Naive thymus-derived CD4-positive, alpha-beta T cell (primary cell): ENCODE measurements around the gene HOXA3. TPM values are rescaled to one million over a fixed set of nuclear protein-coding genes. Genes with fewer than 3 reads are reported as not detected.

ENCODE experiments used
- ATAC-seq: fragments of 150-1000 bp; cut with Tn5 transposase; 2 replicates; pipeline ENCODE4 v1.10.0; 2021; ENCODE audit warnings: mild to moderate bottlenecking, moderate library complexity
- CTCF ChIA-PET: fragments of 350-600 bp; sonication (Branson Sonifier 250); formaldehyde crosslinking; loops from one replicate; lab custom pipeline; 2021; ENCODE audit warnings: antibody characterized with exemption; lab: Charles Lee
- POLR2A ChIA-PET: fragments of 350-600 bp; sonication (Branson Sonifier 250); formaldehyde crosslinking; loops from one replicate; lab custom pipeline; 2021; ENCODE audit warnings: antibody characterized with exemption, inconsistent platforms; lab: Charles Lee
- DNase-seq, 9 donors: peaks; one replicate each; pipeline versions ENCODE4 v3.0.0 to v3.0.0-alpha.2; 2020 to 2022; ENCODE audit warnings: mixed read lengths in 1 of 9
- H3K27ac ChIP-seq: one replicate; pipeline ENCODE4 v1.7.0; 2013; ENCODE audit warnings: mild to moderate bottlenecking, low read depth, low read length, moderate library complexity
- H3K27me3 ChIP-seq, 2 donors: one replicate each; pipeline ENCODE4 v1.7.0; 2013; ENCODE audit warnings: low read length in 2 of 2, mild to moderate bottlenecking in 2 of 2, moderate library complexity in 2 of 2; ENCODE audit not compliant: control insufficient read depth in 2 of 2, insufficient read depth in 2 of 2
- H3K36me3 ChIP-seq, 3 experiments: 1 replicate in 2 of 3; 2 replicates in 1 of 3; pipeline ENCODE4 v1.7.0; 2013; ENCODE audit warnings: low read length in 3 of 3, mild to moderate bottlenecking in 3 of 3, moderate library complexity in 1 of 3; ENCODE audit not compliant: insufficient read depth in 3 of 3, control insufficient read depth in 2 of 3
- H3K4me1 ChIP-seq, 2 donors: one replicate each; pipeline ENCODE4 v1.7.0; 2013; ENCODE audit warnings: low read length in 2 of 2, mild to moderate bottlenecking in 2 of 2, moderate library complexity in 1 of 2; ENCODE audit not compliant: control insufficient read depth in 2 of 2, insufficient read depth in 2 of 2
- H3K4me3 ChIP-seq: 2 replicates; pipeline ENCODE4 v1.7.0; 2013; ENCODE audit warnings: mild to moderate bottlenecking, low read length
- H3K9me3 ChIP-seq, 3 experiments: 1 replicate in 2 of 3; 2 replicates in 1 of 3; pipeline ENCODE4 v1.7.0; 2013; ENCODE audit warnings: low read length in 3 of 3; ENCODE audit not compliant: control insufficient read depth in 2 of 3
- H3K27ac Mint-ChIP-seq, 9 donors: one replicate each; pipeline ENCODE4 v1.8.0; 2020 to 2022; ENCODE audit warnings: mixed read lengths in 9 of 9, mild to moderate bottlenecking in 8 of 9, moderate library complexity in 5 of 9, inconsistent platforms in 2 of 9
- H3K27me3 Mint-ChIP-seq, 5 donors: one replicate each; pipeline ENCODE4 v1.8.0; 2021 to 2022; ENCODE audit warnings: mixed read lengths in 5 of 5, mild to moderate bottlenecking in 1 of 5
- H3K36me3 Mint-ChIP-seq, 5 donors: one replicate each; pipeline ENCODE4 v1.8.0; 2020 to 2022; ENCODE audit warnings: mixed read lengths in 5 of 5, mild to moderate bottlenecking in 3 of 5, inconsistent platforms in 1 of 5
- H3K4me1 Mint-ChIP-seq, 7 donors: one replicate each; pipeline ENCODE4 v1.8.0; 2020 to 2022; ENCODE audit warnings: mixed read lengths in 7 of 7, mild to moderate bottlenecking in 3 of 7, inconsistent platforms in 1 of 7
- H3K4me3 Mint-ChIP-seq, 10 donors: one replicate each; pipeline ENCODE4 v1.8.0; 2020 to 2022; ENCODE audit warnings: mild to moderate bottlenecking in 10 of 10, mixed read lengths in 10 of 10, moderate library complexity in 6 of 10, inconsistent platforms in 2 of 10
- H3K9me3 Mint-ChIP-seq, 11 donors: one replicate each; pipeline ENCODE4 v1.8.0; 2020 to 2022; ENCODE audit warnings: mixed read lengths in 11 of 11, mild to moderate bottlenecking in 4 of 11, inconsistent platforms in 1 of 11, moderate library complexity in 1 of 11
- intact Hi-C, 2 donors: fragments of 100-400 bp; cut with micrococcal nuclease; formaldehyde crosslinking; loops; one replicate each; pipeline ENCODE4 v1.15.1; 2023
- polyA plus RNA-seq, 2 donors: library from polyadenylated mRNA; unstranded; fragments of 300-500 nt; fragmentation: Illumina TruSeq; gene quantifications; one replicate each; pipeline ENCODE4 v1.2.3, GENCODE V29; 2021
- total RNA-seq, 6 experiments: library from RNA in 5 of 6; stranded (reverse) in 5 of 6; gene quantifications; 1 replicate in 5 of 6; 2 replicates in 1 of 6; pipeline ENCODE4 v1.2.3 and lab custom pipeline; 2021 to 2026

HOXA3 gene
- total and polyA plus RNA-seq, 7 experiments from 2014 or later: 0.12 TPM; not detected in 6

GRCh38 chr7:27119412-27119911 is 32.9 kb downstream of the HOXA3 start:
- POLR2A ChIA-PET: no interaction called here

DNA sequence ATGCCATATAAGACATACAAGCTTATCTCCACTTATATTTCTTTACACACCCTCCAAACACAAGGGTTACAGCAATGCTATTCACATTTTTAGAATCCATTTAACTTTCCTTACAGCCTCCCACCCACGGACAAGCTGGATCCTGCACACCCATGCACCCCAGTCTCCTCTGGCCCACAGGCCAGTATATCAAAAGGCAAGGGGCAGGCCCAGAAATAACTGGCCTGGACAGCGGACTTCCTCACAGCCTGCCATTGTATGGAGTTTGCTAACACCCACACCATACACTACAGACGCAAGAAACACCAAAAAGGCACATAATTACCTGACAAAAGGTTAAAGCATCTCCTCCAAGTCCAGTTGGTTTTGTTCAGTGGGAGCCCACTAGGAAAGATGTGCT is 33.8 kb downstream of the HOXA3 start:
- ChIA-PET POLR2A (no interaction called here), CTCF (no interaction called here)
- H3K27me3 ChIP-seq: no peaks in the 10 kb centered on the region
- Mint-ChIP-seq H3K9me3 (no peaks in the 10 kb centered on the region), H3K4me3 (no peak overlapping the region), H3K4me1 (no peaks in the 10 kb centered on the region), H3K36me3 (no peaks in the 10 kb centered on the region), H3K27me3 (peaks cover 0 to 15% (median 8%) of the 10 kb centered on the region in 5 donors), H3K27ac (no peak overlapping the region)
- H3K9me3 ChIP-seq: no peaks in the 10 kb centered on the region
- DNase-seq (no peak), ATAC-seq (no peak)
- no peak overlapping the region for H3K27ac ChIP-seq
- H3K36me3 ChIP-seq: no peaks in the 10 kb centered on the region
- intact Hi-C loops: no loop called here
- no peak overlapping the region for H3K4me3 ChIP-seq
- no peaks in the 10 kb centered on the region for H3K4me1 ChIP-seq

More at GRCh38 chr7:27119412-27119911, 32.9 kb downstream of the HOXA3 start:
- Mint-ChIP-seq H3K4me1 (no peaks in the 10 kb centered on the region), H3K36me3 (no peaks in the 10 kb centered on the region), H3K4me3 (no peak overlapping the region), H3K27ac (no peak overlapping the region), H3K27me3 (peaks cover 1 to 21% (median 14%) of the 10 kb centered on the region in 5 donors), H3K9me3 (no peaks in the 10 kb centered on the region)
- Histone ChIP-seq H3K4me3 (no peak overlapping the region), H3K36me3 (no peaks in the 10 kb centered on the region), H3K9me3 (no peaks in the 10 kb centered on the region), H3K27ac (no peak overlapping the region), H3K27me3 (no peaks in the 10 kb centered on the region), H3K4me1 (no peaks in the 10 kb centered on the region)
- DNase-seq (no peak), ATAC-seq (no peak)
- CTCF ChIA-PET: no interaction called here
- intact Hi-C loops: no loop called here

- H3K36me3 Mint-ChIP-seq: no peaks in the 10 kb centered on the region
- no peak for ATAC-seq
- no peak for DNase-seq
- POLR2A ChIA-PET: no interaction called here
- H3K27ac ChIP-seq: no peak overlapping the region
- H3K27ac Mint-ChIP-seq: no peak overlapping the region
- H3K4me1 Mint-ChIP-seq: no peaks in the 10 kb centered on the region
- H3K4me1 ChIP-seq: no peaks in the 10 kb centered on the region
- no peaks in the 10 kb centered on the region for H3K36me3 ChIP-seq
- no peak overlapping the region for H3K4me3 ChIP-seq
- CTCF ChIA-PET: no interaction called here
- H3K27me3 ChIP-seq: no peaks in the 10 kb centered on the region
- H3K27me3 Mint-ChIP-seq: peaks cover 0 to 15% (median 4%) of the 10 kb centered on the region in 5 donors
- H3K9me3 Mint-ChIP-seq: no peaks in the 10 kb centered on the region
- no peaks in the 10 kb centered on the region for H3K9me3 ChIP-seq
- intact Hi-C loops: no loop called here
- no peak overlapping the region for H3K4me3 Mint-ChIP-seq
These were observed 34.4 kb downstream of the HOXA3 start for GRCh38 chr7:27117887-27118491.

- no peaks in the 10 kb centered on the region for H3K4me1 Mint-ChIP-seq
- ATAC-seq: no peak
- no peaks in the 10 kb centered on the region for H3K36me3 Mint-ChIP-seq
- H3K36me3 ChIP-seq: no peaks in the 10 kb centered on the region
- no peak for DNase-seq
- no peaks in the 10 kb centered on the region for H3K9me3 ChIP-seq
- H3K27me3 Mint-ChIP-seq: peaks cover 0 to 17% (median 4%) of the 10 kb centered on the region in 5 donors
- ChIA-PET POLR2A (interaction anchor here (0.5 kb wide), 1 partner anchor 1172 kb away, joined by 3 read pairs; no protein-coding TSS in a partner anchor), CTCF (no interaction called here)
- no peak overlapping the region for H3K27ac ChIP-seq
- no peak overlapping the region for H3K4me3 ChIP-seq
- H3K9me3 Mint-ChIP-seq: no peaks in the 10 kb centered on the region
- no peak overlapping the region for H3K4me3 Mint-ChIP-seq
- no peaks in the 10 kb centered on the region for H3K27me3 ChIP-seq
- no peak overlapping the region for H3K27ac Mint-ChIP-seq
- intact Hi-C loops: no loop called here
- H3K4me1 ChIP-seq: no peaks in the 10 kb centered on the region
These were observed 35.2 kb downstream of the HOXA3 start for GRCh38 chr7:27116962-27117886.

DNA sequence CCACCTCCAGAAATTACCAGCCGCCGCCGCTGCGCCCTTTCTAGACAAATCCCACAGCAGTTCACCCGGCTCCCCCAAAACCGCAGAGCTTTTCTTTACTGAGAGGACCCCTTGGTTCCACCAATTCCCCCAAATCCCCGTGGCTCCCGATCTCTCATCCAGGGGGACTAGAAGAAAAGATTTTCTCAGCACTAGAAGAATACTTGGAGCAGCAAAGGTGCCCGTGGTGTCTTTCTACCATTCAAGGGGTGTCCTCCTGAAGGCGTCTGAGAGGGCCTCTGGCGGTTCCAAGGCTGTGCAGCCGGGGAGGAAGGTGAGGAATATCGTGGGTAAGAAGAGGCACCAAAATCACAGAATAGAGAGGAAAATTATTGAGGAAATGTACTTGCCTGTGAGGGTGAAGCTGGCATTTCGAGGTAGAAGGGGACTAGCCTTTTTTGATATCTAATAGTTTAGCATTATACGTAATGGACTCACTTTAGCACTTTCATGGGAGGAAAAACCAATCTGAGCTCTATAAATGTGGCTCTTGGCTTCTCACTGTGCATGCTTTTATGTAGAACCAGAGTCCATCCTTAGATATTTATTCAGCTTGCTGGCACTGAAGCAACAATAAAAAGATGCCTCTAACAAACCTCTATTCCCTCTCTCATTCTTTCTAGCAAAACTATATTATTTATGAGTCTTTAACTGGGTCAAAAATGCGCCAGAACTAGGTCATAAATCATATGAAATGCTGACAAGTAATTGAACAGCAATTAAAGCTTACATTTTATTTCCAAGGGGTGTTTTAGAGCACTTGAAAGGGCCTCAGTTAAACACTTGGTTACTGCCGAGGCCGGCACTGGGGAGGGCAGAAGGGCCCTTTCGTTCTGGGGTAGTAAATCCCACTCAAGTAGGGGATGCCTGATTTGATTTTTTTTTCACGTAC is 36.1 kb downstream of the HOXA3 start:
- DNase-seq: no peak
- H3K27ac Mint-ChIP-seq: no peak overlapping the region
- H3K27ac ChIP-seq: no peak overlapping the region
- H3K36me3 ChIP-seq: no peaks in the 10 kb centered on the region
- ATAC-seq: no peak
- no peaks in the 10 kb centered on the region for H3K9me3 ChIP-seq
- no peak overlapping the region for H3K4me3 ChIP-seq
- no peaks in the 10 kb centered on the region for H3K36me3 Mint-ChIP-seq
- peaks cover 0 to 24% (median 7%) of the 10 kb centered on the region in 5 donors for H3K27me3 Mint-ChIP-seq
- H3K27me3 ChIP-seq: no peaks in the 10 kb centered on the region
- CTCF ChIA-PET: no interaction called here
- H3K4me1 Mint-ChIP-seq: no peaks in the 10 kb centered on the region
- H3K4me3 Mint-ChIP-seq: no peak overlapping the region
- no peaks in the 10 kb centered on the region for H3K4me1 ChIP-seq
- H3K9me3 Mint-ChIP-seq: no peaks in the 10 kb centered on the region
- intact Hi-C loops: no loop called here
- POLR2A ChIA-PET: no interaction called here

GRCh38 chr7:27115221-27116026 is 37.0 kb downstream of the HOXA3 start:
- ATAC-seq (no peak), DNase-seq (no peak)
- H3K9me3 Mint-ChIP-seq: no peaks in the 10 kb centered on the region
- POLR2A ChIA-PET: no interaction called here
- no peaks in the 10 kb centered on the region for H3K36me3 ChIP-seq
- H3K27me3 Mint-ChIP-seq: peaks cover 0 to 24% (median 7%) of the 10 kb centered on the region in 5 donors
- no peaks in the 10 kb centered on the region for H3K4me1 ChIP-seq
- CTCF ChIA-PET: no interaction called here
- no peak overlapping the region for H3K4me3 ChIP-seq
- no peak overlapping the region for H3K4me3 Mint-ChIP-seq
- H3K4me1 Mint-ChIP-seq: no peaks in the 10 kb centered on the region
- no peak overlapping the region for H3K27ac ChIP-seq
- no peaks in the 10 kb centered on the region for H3K27me3 ChIP-seq
- H3K9me3 ChIP-seq: no peaks in the 10 kb centered on the region
- H3K36me3 Mint-ChIP-seq: no peaks in the 10 kb centered on the region
- no peak overlapping the region for H3K27ac Mint-ChIP-seq
- intact Hi-C loops: no loop called here
